WTC11 (cell line): Measurements from ENCODE around the gene INPP5K.

ENCODE experiments used
- ATF6 ChIP-seq: sonication (generic); formaldehyde crosslinking; IDR thresholded peaks from 2 replicates; pipeline ENCODE4 v1.8.1; 2023; ENCODE audit warnings: mild to moderate bottlenecking, missing genetic modification reagents
- CREM ChIP-seq: sonication (generic); formaldehyde crosslinking; IDR thresholded peaks from 2 replicates; pipeline ENCODE4 v1.8.1; 2022; ENCODE audit warnings: mild to moderate bottlenecking, missing genetic modification reagents, moderate library complexity
- CTCF ChIP-seq: fragments of 200-600 bp; IDR thresholded peaks from 2 replicates; pipeline ENCODE4 v1.8.0; 2022; ENCODE audit warnings: antibody characterized with exemption
- FOXK1 ChIP-seq: sonication (generic); formaldehyde crosslinking; IDR thresholded peaks from 2 replicates; pipeline ENCODE4 v1.8.0; 2022; ENCODE audit warnings: mild to moderate bottlenecking, moderate library complexity, missing genetic modification reagents
- NFYB ChIP-seq: sonication (generic); formaldehyde crosslinking; conservative IDR thresholded peaks from 2 replicates; pipeline ENCODE4 v1.8.0; 2022; ENCODE audit warnings: low read depth, missing genetic modification reagents
- TCF7 ChIP-seq: sonication (generic); formaldehyde crosslinking; IDR thresholded peaks from 2 replicates; pipeline ENCODE4 v1.8.0; 2022; ENCODE audit warnings: mild to moderate bottlenecking, low read depth, missing genetic modification reagents, moderate library complexity
- TP53 ChIP-seq: sonication (generic); formaldehyde crosslinking; IDR thresholded peaks from 2 replicates; pipeline ENCODE4 v1.8.1; 2023; ENCODE audit warnings: mild to moderate bottlenecking, missing genetic modification reagents
- USF2 ChIP-seq: sonication (generic); formaldehyde crosslinking; IDR thresholded peaks from 2 replicates; pipeline ENCODE4 v1.8.1; 2023; ENCODE audit warnings: mild to moderate bottlenecking, missing genetic modification reagents, moderate library complexity
- ZSCAN18 ChIP-seq: fragments of 250-450 bp; sonication (Bioruptor Pico); IDR thresholded peaks from 2 replicates; pipeline ENCODE4 v2.1.2; 2022; ENCODE audit warnings: mild to moderate bottlenecking, moderate library complexity
- TF ChIP-seq, protein P1 (sequence below): sonication (generic); formaldehyde crosslinking; IDR thresholded peaks from 2 replicates; pipeline ENCODE4 v1.8.0; 2022; ENCODE audit warnings: mild to moderate bottlenecking, missing genetic modification reagents
- TF ChIP-seq, protein P2 (sequence below): sonication (generic); formaldehyde crosslinking; IDR thresholded peaks from 2 replicates; pipeline ENCODE4 v1.8.0; 2022; ENCODE audit warnings: mild to moderate bottlenecking, missing genetic modification reagents
- TF ChIP-seq, protein P3 (sequence below): sonication (generic); formaldehyde crosslinking; IDR thresholded peaks from 2 replicates; pipeline ENCODE4 v1.8.0; 2023; ENCODE audit warnings: missing genetic modification reagents

- no peak for TF ChIP-seq CREM (CRISPR knock-in tag)
- no peak for TF ChIP-seq TCF7
- no peak for TF ChIP-seq USF2 (CRISPR knock-in tag)
- no peak for TF ChIP-seq CTCF
- TF ChIP-seq, protein P1, sequence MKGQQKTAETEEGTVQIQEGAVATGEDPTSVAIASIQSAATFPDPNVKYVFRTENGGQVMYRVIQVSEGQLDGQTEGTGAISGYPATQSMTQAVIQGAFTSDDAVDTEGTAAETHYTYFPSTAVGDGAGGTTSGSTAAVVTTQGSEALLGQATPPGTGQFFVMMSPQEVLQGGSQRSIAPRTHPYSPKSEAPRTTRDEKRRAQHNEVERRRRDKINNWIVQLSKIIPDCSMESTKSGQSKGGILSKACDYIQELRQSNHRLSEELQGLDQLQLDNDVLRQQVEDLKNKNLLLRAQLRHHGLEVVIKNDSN (CRISPR knock-in tag) = no peak
- TF ChIP-seq, protein P2, sequence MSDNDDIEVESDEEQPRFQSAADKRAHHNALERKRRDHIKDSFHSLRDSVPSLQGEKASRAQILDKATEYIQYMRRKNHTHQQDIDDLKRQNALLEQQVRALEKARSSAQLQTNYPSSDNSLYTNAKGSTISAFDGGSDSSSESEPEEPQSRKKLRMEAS (CRISPR knock-in tag) = no peak
- TF ChIP-seq NFYB = no peak
- TF ChIP-seq ZSCAN18 (CRISPR knock-in tag) = no peak
- TF ChIP-seq FOXK1 (CRISPR knock-in tag) = no peak
- no peak for TF ChIP-seq TP53 (CRISPR knock-in tag)
- TF ChIP-seq, protein P3, sequence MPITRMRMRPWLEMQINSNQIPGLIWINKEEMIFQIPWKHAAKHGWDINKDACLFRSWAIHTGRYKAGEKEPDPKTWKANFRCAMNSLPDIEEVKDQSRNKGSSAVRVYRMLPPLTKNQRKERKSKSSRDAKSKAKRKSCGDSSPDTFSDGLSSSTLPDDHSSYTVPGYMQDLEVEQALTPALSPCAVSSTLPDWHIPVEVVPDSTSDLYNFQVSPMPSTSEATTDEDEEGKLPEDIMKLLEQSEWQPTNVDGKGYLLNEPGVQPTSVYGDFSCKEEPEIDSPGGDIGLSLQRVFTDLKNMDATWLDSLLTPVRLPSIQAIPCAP (CRISPR knock-in tag) = no peak
- no peak for TF ChIP-seq ATF6
Measured at GRCh38 chr17:1471911-1472821, 44.2 kb downstream of the INPP5K start.
